ENCODE data around the gene STAMBP.
A peak's percentile ranks its signal among the peaks of the same experiment; 100 is the strongest.
"Not testable (repeated sequence)": the region's sequence is repeated elsewhere in the genome, so short reads cannot be mapped to it uniquely, and the experiment has no call there.

The STAMBP gene

DNA sequence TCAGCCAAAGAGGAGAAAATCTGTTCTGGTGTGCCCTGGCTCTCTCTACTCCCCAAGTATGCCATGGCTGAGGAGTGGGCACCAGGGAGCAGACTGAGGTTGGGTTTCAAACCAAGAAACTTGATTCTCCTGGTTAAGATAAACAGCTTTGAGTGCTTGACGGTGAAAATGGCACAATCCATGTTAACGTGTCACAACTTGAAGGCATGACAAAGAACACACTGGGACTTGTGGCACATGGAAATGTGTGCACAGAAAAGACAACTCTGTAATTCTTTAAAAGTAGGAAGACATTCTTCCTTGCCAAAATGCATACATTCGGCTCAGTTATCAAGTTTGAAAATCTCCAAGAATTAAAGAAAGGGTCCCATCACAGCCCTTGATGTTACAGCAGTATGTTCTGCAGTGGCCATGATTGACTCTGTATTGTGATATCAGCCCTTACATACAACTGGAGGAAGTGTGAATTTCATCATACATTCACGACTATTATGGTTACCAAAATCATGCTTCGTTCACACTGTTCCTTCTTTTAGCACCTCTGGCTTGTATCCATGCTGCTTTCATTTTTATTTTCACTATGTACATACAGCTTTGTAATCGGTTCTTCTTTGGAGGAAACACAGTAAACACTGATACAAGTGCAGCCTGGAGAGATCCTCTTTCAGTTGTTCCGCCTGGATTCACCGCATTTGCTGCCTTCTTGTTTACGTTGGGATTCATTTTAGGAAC, 48.5 kb downstream of the STAMBP start:
- peak overlapping the region; percentile 54 for H3K4me2 ChIP-seq (ENCODE audit: low read length)
- H3K4me1 ChIP-seq (ENCODE audit: low read length): peaks cover 9% of the 10 kb centered on the region
- H3K9ac ChIP-seq (ENCODE audit: low read length): no peak overlapping the region
- H3K79me2 ChIP-seq (ENCODE audit: low read length): no peaks in the 10 kb centered on the region
- H3K36me3 ChIP-seq (replicated peaks; ENCODE audit: low read depth, low read length): no peaks in the 10 kb centered on the region
- peak overlapping the region; percentile 73 for H2AFZ ChIP-seq (ENCODE audit: low read depth, low read length)
- no peaks in the 10 kb centered on the region for H4K20me1 ChIP-seq (ENCODE audit: insufficient read depth, low read length)
- no peaks in the 10 kb centered on the region for H3K9me3 ChIP-seq (ENCODE audit: insufficient read depth, low read length)
- H3K4me3 ChIP-seq (ENCODE audit: low read length): peak overlapping the region; percentile 53
- H3K27me3 ChIP-seq (ENCODE audit: low read depth, low read length): no peaks in the 10 kb centered on the region
- TF ChIP-seq, protein P1, sequence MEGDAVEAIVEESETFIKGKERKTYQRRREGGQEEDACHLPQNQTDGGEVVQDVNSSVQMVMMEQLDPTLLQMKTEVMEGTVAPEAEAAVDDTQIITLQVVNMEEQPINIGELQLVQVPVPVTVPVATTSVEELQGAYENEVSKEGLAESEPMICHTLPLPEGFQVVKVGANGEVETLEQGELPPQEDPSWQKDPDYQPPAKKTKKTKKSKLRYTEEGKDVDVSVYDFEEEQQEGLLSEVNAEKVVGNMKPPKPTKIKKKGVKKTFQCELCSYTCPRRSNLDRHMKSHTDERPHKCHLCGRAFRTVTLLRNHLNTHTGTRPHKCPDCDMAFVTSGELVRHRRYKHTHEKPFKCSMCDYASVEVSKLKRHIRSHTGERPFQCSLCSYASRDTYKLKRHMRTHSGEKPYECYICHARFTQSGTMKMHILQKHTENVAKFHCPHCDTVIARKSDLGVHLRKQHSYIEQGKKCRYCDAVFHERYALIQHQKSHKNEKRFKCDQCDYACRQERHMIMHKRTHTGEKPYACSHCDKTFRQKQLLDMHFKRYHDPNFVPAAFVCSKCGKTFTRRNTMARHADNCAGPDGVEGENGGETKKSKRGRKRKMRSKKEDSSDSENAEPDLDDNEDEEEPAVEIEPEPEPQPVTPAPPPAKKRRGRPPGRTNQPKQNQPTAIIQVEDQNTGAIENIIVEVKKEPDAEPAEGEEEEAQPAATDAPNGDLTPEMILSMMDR (IDR thresholded peaks at IDR 0.05; ENCODE audit: low read depth, low read length): no peak
- no peak for TF ChIP-seq EZH2phosphoT487 (IDR thresholded peaks at IDR 0.05; ENCODE audit: low read depth)
- no peak overlapping the region; the same call in 1 of the 2 replicates for H3K27ac ChIP-seq (ENCODE audit: low read length)

DNA sequence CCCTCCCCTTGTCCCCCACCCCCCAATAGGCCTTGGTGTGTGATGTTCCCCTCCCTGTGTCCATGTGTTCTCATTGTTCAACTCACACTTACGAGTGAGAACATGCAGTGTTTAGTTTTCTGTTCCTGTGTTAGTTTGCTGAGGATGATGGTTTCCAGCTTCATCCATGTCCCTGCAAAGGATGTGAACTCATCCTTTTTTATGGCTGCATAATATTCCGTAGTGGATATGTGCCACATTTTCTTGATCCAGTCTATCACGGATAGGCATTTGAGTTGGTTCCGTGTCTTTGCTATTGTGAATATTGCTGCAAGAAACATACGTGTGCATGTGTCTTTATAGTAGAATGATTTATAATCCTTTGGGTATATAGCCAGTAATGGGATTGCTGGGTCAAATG, 49.2 kb downstream of the STAMBP start:
- H3K79me2 ChIP-seq (ENCODE audit: low read length); H3K9ac ChIP-seq (ENCODE audit: low read length); H3K27me3 ChIP-seq (ENCODE audit: low read depth, low read length); H3K27ac ChIP-seq (ENCODE audit: low read length); H4K20me1 ChIP-seq (ENCODE audit: insufficient read depth, low read length); H3K9me3 ChIP-seq (ENCODE audit: insufficient read depth, low read length); H3K4me1 ChIP-seq (ENCODE audit: low read length); H3K36me3 ChIP-seq (replicated peaks; ENCODE audit: low read depth, low read length): not testable (repeated sequence)
- Histone ChIP-seq H3K4me3 (ENCODE audit: low read length) (peak overlapping the region; percentile 53; the same call in 1 of the 2 replicates), H3K4me2 (ENCODE audit: low read length) (peak overlapping the region; percentile 54; the same call in 1 of the 2 replicates), H2AFZ (ENCODE audit: low read depth, low read length) (0 out of 2 replicates have a peak overlapping the region, but pooled peaks have one; percentile 73)

DNA sequence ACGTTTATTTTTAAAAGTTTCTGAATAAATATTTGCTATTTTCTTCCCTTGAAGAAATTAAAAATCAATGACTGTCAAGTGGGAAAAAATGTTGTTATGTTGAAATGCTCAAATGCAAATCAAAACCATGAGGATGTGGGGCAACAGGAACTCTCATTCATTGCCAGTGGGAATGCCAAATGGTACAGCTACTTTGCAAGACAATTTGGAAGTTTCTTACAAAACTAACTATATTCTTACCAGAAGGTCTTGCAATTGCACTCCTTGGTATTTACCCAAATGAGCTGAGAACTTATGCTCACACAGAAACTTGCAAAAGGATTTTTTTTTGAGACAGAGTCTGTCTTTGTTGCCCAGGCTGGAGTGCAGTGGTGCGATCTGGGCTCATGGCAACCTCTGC, 56.6 kb downstream of the STAMBP start:
- Histone ChIP-seq H3K9ac (ENCODE audit: low read length) (no peak overlapping the region), H2AFZ (ENCODE audit: low read depth, low read length) (no peak overlapping the region), H3K4me3 (ENCODE audit: low read length) (no peak overlapping the region), H4K20me1 (ENCODE audit: insufficient read depth, low read length) (no peaks in the 10 kb centered on the region), H3K4me1 (ENCODE audit: low read length) (no peaks in the 10 kb centered on the region), H3K9me3 (ENCODE audit: insufficient read depth, low read length) (no peaks in the 10 kb centered on the region), H3K27me3 (ENCODE audit: low read depth, low read length) (no peaks in the 10 kb centered on the region), H3K79me2 (ENCODE audit: low read length) (no peaks in the 10 kb centered on the region), H3K36me3 (replicated peaks; ENCODE audit: low read depth, low read length) (no peaks in the 10 kb centered on the region), H3K4me2 (ENCODE audit: low read length) (no peak overlapping the region), H3K27ac (ENCODE audit: low read length) (no peak overlapping the region)
- TF ChIP-seq, protein P1 (IDR thresholded peaks at IDR 0.05; ENCODE audit: low read depth, low read length): no peak
- TF ChIP-seq EZH2phosphoT487 (IDR thresholded peaks at IDR 0.05; ENCODE audit: low read depth): no peak

DNA sequence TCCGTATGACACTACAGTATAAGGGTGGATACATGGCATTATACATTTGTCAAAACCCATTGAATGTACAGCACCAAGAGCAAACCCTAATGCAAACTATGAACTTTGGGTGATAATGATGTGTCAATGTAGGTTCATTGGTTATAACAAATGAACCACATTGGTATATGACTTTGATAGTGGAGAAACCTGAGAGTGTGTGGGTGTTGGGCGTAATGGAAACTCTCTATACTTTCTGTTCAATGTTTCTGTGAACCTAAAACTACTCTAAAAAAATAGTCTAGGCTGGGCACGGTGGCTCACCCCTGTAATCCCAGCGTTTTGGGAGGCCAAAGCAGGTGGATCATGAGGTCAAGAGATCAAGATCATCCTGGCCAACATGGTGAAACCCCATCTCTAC, 57.6 kb downstream of the STAMBP start:
- no peaks in the 10 kb centered on the region for H3K9me3 ChIP-seq (ENCODE audit: insufficient read depth, low read length)
- H3K4me3 ChIP-seq (ENCODE audit: low read length): no peak overlapping the region
- H3K4me2 ChIP-seq (ENCODE audit: low read length): no peak overlapping the region
- H3K36me3 ChIP-seq (replicated peaks; ENCODE audit: low read depth, low read length): no peaks in the 10 kb centered on the region
- H3K27ac ChIP-seq (ENCODE audit: low read length): no peak overlapping the region
- no peaks in the 10 kb centered on the region for H3K27me3 ChIP-seq (ENCODE audit: low read depth, low read length)
- no peaks in the 10 kb centered on the region; the same call in 1 of the 2 replicates for H3K4me1 ChIP-seq (ENCODE audit: low read length)
- no peaks in the 10 kb centered on the region for H3K79me2 ChIP-seq (ENCODE audit: low read length)
- no peak overlapping the region for H2AFZ ChIP-seq (ENCODE audit: low read depth, low read length)
- TF ChIP-seq, protein P1 (IDR thresholded peaks at IDR 0.05; ENCODE audit: low read depth, low read length): no peak
- no peak for TF ChIP-seq EZH2phosphoT487 (IDR thresholded peaks at IDR 0.05; ENCODE audit: low read depth)
- H4K20me1 ChIP-seq (ENCODE audit: insufficient read depth, low read length): no peaks in the 10 kb centered on the region
- no peak overlapping the region for H3K9ac ChIP-seq (ENCODE audit: low read length)

GRCh38 chr2:73887596-73888353, 59.0 kb downstream of the STAMBP start:
- H3K4me2 ChIP-seq (ENCODE audit: low read length): not testable (repeated sequence)

More at GRCh38 chr2:73887596-73888353, 59.0 kb downstream of the STAMBP start:
- H2AFZ ChIP-seq (ENCODE audit: low read depth, low read length); H3K27ac ChIP-seq (ENCODE audit: low read length); H4K20me1 ChIP-seq (ENCODE audit: insufficient read depth, low read length); H3K27me3 ChIP-seq (ENCODE audit: low read depth, low read length); H3K9ac ChIP-seq (ENCODE audit: low read length); H3K36me3 ChIP-seq (replicated peaks; ENCODE audit: low read depth, low read length); H3K4me3 ChIP-seq (ENCODE audit: low read length); H3K9me3 ChIP-seq (ENCODE audit: insufficient read depth, low read length); H3K79me2 ChIP-seq (ENCODE audit: low read length): not testable (repeated sequence)
- H3K4me1 ChIP-seq (ENCODE audit: low read length): peaks cover 14% of the 10 kb centered on the region

All from OCI-LY3 (cell line).